Measurements from ENCODE around the gene CLDND1. TPM values are rescaled to one million over a fixed set of nuclear protein-coding genes. Genes with fewer than 3 reads are reported as not detected.

The CLDND1 gene
- total and polyA plus RNA-seq, 4 donors: 21.8 to 55.5 (median 37.1) TPM

DNA sequence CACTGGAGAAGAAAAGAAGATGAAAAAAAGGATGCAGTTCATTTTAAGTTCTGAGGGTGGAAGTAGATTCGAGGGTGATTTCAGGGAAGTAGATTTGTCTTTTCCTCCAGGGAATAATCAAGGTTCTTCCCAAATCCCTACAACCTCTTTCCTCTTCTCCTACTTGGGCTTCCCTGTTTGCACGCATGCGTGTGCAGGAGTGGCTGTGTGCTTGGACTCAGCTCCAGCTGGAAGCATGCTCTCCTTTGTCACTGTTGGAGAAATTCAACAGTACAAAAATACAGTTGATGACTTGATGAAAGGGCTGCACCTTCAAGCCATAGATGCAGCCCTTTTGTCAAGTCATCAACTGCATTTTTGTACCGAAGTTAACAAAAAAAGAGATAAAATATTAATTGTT, 21.4 kb downstream of the CLDND1 start:
- H3K9me3 ChIP-seq (ENCODE audit: control insufficient read depth in 4 of 4, low read length in 3 of 4): no peaks in the 10 kb centered on the region
- no peaks in the 10 kb centered on the region for H3K36me3 ChIP-seq (ENCODE audit: control insufficient read depth in 4 of 4, insufficient read depth in 3 of 4, low read depth in 1 of 4, low read length in 3 of 4)
- no peak for DNase-seq (ENCODE audit: low spot score)

GRCh38 chr3:98500019-98500418, 22.7 kb downstream of the CLDND1 start:
- H3K4me3 ChIP-seq (ENCODE audit: low read depth in 1 of 3, low read length in 3 of 3): no peak overlapping the region
- no peak overlapping the region for H3K9ac ChIP-seq (ENCODE audit: low read depth in 1 of 2, low read length in 2 of 2)
- no peaks in the 10 kb centered on the region for H3K36me3 ChIP-seq (ENCODE audit: control insufficient read depth in 4 of 4, insufficient read depth in 3 of 4, low read depth in 1 of 4, low read length in 3 of 4)
- WGBS: 81% methylated on average over 4 of the region's 4 CpGs
- H3K27me3 ChIP-seq (ENCODE audit: control insufficient read depth in 4 of 4, insufficient read depth in 4 of 4, low read length in 3 of 4): no peaks in the 10 kb centered on the region
- no peak overlapping the region for H3K27ac ChIP-seq (ENCODE audit: low read depth in 1 of 2, low read length in 2 of 2)
- H3K4me1 ChIP-seq (ENCODE audit: control insufficient read depth in 4 of 4, insufficient read depth in 4 of 4, low read length in 3 of 4): no peaks in the 10 kb centered on the region
- no peaks in the 10 kb centered on the region for H3K9me3 ChIP-seq (ENCODE audit: control insufficient read depth in 4 of 4, low read length in 3 of 4)
- DNase-seq (ENCODE audit: low spot score): no peak
- TF ChIP-seq EGR1 (IDR thresholded peaks at IDR 0.05; ENCODE audit: low read depth in 2 of 2): no peak
- no peak for TF ChIP-seq HNF4A (conservative IDR thresholded peaks at IDR 0.05)
- TF ChIP-seq JUND (IDR thresholded peaks at IDR 0.05): no peak
- TF ChIP-seq FOXA2 (IDR thresholded peaks at IDR 0.05): no peak
- no peak for TF ChIP-seq SP1 (IDR thresholded peaks at IDR 0.05)
- no peak for TF ChIP-seq YY1 (IDR thresholded peaks at IDR 0.05)
- TF ChIP-seq HNF4G (IDR thresholded peaks at IDR 0.05): no peak
- TF ChIP-seq, protein P1, sequence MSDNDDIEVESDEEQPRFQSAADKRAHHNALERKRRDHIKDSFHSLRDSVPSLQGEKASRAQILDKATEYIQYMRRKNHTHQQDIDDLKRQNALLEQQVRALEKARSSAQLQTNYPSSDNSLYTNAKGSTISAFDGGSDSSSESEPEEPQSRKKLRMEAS (IDR thresholded peaks at IDR 0.05): no peak
- TF ChIP-seq ZBTB33 (IDR thresholded peaks at IDR 0.05): no peak
- TF ChIP-seq TAF1 (conservative IDR thresholded peaks at IDR 0.05): no peak

More for the DNA sequence above, 21.4 kb downstream of the CLDND1 start:
- H3K4me1 ChIP-seq (ENCODE audit: control insufficient read depth in 4 of 4, insufficient read depth in 4 of 4, low read length in 3 of 4): no peaks in the 10 kb centered on the region
- H3K4me3 ChIP-seq (ENCODE audit: low read depth in 1 of 3, low read length in 3 of 3): no peak overlapping the region
- WGBS: 89% methylated on average over 4 of the region's 4 CpGs
- TF ChIP-seq NR2F2 (IDR thresholded peaks at IDR 0.05) (no peak), ATF3 (IDR thresholded peaks at IDR 0.05) (no peak), SP1 (IDR thresholded peaks at IDR 0.05) (no peak), TAF1 (conservative IDR thresholded peaks at IDR 0.05) (no peak), HNF4G (IDR thresholded peaks at IDR 0.05) (no peak), RXRA (IDR thresholded peaks at IDR 0.05) (no peak)
- TF ChIP-seq, protein P2, sequence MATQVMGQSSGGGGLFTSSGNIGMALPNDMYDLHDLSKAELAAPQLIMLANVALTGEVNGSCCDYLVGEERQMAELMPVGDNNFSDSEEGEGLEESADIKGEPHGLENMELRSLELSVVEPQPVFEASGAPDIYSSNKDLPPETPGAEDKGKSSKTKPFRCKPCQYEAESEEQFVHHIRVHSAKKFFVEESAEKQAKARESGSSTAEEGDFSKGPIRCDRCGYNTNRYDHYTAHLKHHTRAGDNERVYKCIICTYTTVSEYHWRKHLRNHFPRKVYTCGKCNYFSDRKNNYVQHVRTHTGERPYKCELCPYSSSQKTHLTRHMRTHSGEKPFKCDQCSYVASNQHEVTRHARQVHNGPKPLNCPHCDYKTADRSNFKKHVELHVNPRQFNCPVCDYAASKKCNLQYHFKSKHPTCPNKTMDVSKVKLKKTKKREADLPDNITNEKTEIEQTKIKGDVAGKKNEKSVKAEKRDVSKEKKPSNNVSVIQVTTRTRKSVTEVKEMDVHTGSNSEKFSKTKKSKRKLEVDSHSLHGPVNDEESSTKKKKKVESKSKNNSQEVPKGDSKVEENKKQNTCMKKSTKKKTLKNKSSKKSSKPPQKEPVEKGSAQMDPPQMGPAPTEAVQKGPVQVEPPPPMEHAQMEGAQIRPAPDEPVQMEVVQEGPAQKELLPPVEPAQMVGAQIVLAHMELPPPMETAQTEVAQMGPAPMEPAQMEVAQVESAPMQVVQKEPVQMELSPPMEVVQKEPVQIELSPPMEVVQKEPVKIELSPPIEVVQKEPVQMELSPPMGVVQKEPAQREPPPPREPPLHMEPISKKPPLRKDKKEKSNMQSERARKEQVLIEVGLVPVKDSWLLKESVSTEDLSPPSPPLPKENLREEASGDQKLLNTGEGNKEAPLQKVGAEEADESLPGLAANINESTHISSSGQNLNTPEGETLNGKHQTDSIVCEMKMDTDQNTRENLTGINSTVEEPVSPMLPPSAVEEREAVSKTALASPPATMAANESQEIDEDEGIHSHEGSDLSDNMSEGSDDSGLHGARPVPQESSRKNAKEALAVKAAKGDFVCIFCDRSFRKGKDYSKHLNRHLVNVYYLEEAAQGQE (IDR thresholded peaks at IDR 0.05): no peak
- H3K27ac ChIP-seq (ENCODE audit: low read depth in 1 of 2, low read length in 2 of 2): no peak overlapping the region
- H3K27me3 ChIP-seq (ENCODE audit: control insufficient read depth in 4 of 4, insufficient read depth in 4 of 4, low read length in 3 of 4): no peaks in the 10 kb centered on the region
- H3K9ac ChIP-seq (ENCODE audit: low read depth in 1 of 2, low read length in 2 of 2): no peak overlapping the region

All from liver (tissue), 9 donors.